GM12891 (cell line): Measurements from ENCODE around the gene ASIC1.

Source experiments
- DNase-seq: peaks from one replicate; pipeline ENCODE4 v3.0.0; 2011; ENCODE audit warnings: low spot score; ENCODE audit not compliant: insufficient read length
- FAIRE-seq: peaks from 2 replicates; lab custom pipeline; 2011; peaks lifted over from hg19 to GRCh38; lab: Jason Lieb, UNC
- PAX5 ChIP-seq: IDR thresholded peaks from 2 replicates; pipeline ENCODE4 v1.6.1; 2011; ENCODE audit warnings: low read length, moderate library complexity, mild to moderate bottlenecking; ENCODE audit not compliant: insufficient read depth, severe bottlenecking
- POLR2A ChIP-seq: IDR thresholded peaks from 2 replicates; pipeline ENCODE4 v1.6.1; 2011; ENCODE audit warnings: low read depth, low read length, control low read depth
- POLR2AphosphoS5 ChIP-seq: IDR thresholded peaks from 2 replicates; pipeline ENCODE4 v1.6.1; 2011; ENCODE audit warnings: low read depth, low read length, control low read depth
- POU2F2 ChIP-seq: IDR thresholded peaks from 2 replicates; pipeline ENCODE4 v1.6.1; 2011; ENCODE audit warnings: low read depth, mild to moderate bottlenecking, control low read depth, low read length, moderate library complexity
- SPI1 ChIP-seq: IDR thresholded peaks from 2 replicates; pipeline ENCODE4 v1.6.1; 2011; ENCODE audit warnings: low read depth, low read length, control low read depth
- TAF1 ChIP-seq: IDR thresholded peaks from 2 replicates; pipeline ENCODE4 v1.6.1; 2011; ENCODE audit warnings: low read depth, low read length, control low read depth

Gene ASIC1

DNA sequence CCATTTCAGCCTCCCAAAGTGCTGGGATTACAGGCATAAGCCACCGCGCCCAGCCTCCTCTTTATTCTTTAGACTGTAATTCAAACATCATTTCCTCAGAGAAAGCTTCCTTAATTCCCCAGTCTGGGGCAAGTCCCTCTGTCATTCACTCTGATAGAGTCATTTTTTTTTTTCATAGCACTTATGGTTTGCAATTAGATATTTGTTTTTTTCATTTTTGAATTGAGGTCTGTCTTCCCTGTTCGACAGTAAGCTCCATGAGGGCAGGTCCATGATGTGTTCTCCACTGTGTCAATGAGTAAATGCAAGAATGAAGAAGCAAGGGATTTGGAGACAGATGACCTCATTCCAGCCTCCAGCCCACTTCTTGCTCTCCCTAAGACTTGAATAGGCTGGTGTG lies 12.1 kb downstream of the ASIC1 start:
- DNase-seq, result no peak
- TF ChIP-seq POU2F2 (no peak), POLR2A (no peak), SPI1 (no peak), PAX5 (no peak), POLR2AphosphoS5 (no peak), TAF1 (no peak)
- no peak for FAIRE-seq

GRCh38 chr12:50070314-50071060 lies 13.1 kb downstream of the ASIC1 start:
- FAIRE-seq (peak; percentile 80), DNase-seq (peak; percentile 56)
- TF ChIP-seq POLR2A (no peak), TAF1 (no peak), SPI1 (0 out of 2 replicates have a peak, but pooled peaks have one; percentile 34), POLR2AphosphoS5 (no peak)

- TF ChIP-seq TAF1 (no peak), PAX5 (no peak), POU2F2 (no peak)
- no peak for DNase-seq
- FAIRE-seq, result no peak
Measured at GRCh38 chr12:50072198-50072907, 15.0 kb downstream of the ASIC1 start.

DNA sequence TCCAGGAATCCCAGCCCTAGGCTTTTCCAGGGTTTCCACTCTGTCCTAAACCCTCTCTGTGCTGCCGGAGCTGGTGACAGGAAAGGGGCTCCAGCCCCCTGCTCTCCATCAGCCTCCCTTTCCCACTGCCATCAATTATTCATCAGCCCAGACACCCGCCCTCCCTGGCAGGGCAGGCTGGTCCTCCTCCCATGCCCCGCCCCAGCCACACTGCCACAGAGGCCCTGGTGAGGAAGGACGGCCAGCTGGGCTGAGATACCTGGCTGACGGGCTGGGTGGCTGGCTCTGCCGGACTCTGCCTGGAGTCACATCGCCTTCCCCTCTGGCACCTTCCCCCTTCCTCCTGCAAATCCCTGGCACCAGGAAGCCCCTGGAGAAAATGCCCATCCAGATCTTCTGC lies 15.8 kb downstream of the ASIC1 start:
- DNase-seq (no peak), FAIRE-seq (no peak)
- TF ChIP-seq POLR2A (no peak), POLR2AphosphoS5 (no peak), POU2F2 (no peak), PAX5 (no peak), TAF1 (no peak), SPI1 (no peak)

GRCh38 chr12:50073712-50074111 lies 16.3 kb downstream of the ASIC1 start:
- TF ChIP-seq SPI1, result no peak
- no peak for TF ChIP-seq PAX5
- no peak for TF ChIP-seq POLR2A
- no peak for DNase-seq
- no peak for FAIRE-seq

GRCh38 chr12:50074936-50075807 lies 17.8 kb downstream of the ASIC1 start:
- FAIRE-seq (peak; percentile 90), DNase-seq (peak; percentile 85)
- no peak for TF ChIP-seq POU2F2
- no peak for TF ChIP-seq SPI1
- no peak for TF ChIP-seq TAF1
- no peak for TF ChIP-seq PAX5
- no peak for TF ChIP-seq POLR2AphosphoS5

GRCh38 chr12:50075808-50076170 lies 18.4 kb downstream of the ASIC1 start:
- DNase-seq (no peak), FAIRE-seq (no peak)
- TF ChIP-seq POLR2A, result no peak
- TF ChIP-seq POU2F2, result no peak
- TF ChIP-seq TAF1, result no peak
- no peak for TF ChIP-seq SPI1

DNA sequence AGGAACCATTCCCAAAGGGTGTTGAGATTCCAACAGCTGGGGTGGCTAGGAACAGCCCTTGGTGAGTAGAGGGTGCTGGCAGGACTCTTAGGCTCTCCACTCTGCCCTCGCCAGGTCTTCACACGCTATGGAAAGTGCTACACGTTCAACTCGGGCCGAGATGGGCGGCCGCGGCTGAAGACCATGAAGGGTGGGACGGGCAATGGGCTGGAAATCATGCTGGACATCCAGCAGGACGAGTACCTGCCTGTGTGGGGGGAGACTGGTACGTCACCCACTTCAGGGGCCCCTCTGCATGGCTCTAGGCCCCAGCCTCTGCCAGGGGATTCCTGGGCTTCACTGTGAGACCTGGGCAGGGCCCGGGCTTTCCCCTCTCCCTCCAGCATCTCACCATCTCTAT lies 19.7 kb downstream of the ASIC1 start:
- DNase-seq (no peak), FAIRE-seq (no peak)
- TF ChIP-seq SPI1 (no peak), POU2F2 (no peak), PAX5 (no peak), POLR2A (no peak), TAF1 (no peak), POLR2AphosphoS5 (no peak)

DNA sequence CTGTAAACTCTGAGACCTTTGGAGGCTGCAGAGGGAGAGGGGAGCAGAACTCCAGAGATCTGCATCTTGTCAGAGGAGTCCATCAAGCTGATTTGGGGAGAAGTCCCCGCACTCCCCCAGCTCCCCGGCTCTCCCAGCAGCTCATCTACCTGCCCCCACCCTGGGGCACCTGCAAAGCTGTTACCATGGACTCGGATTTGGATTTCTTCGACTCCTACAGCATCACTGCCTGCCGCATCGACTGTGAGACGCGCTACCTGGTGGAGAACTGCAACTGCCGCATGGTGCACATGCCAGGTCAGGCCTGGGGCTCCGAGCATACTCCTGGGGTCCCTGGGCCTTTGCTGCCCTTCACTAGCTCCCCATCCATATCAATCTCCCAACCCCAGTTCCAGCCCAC lies 20.9 kb downstream of the ASIC1 start:
- DNase-seq, result no peak
- TF ChIP-seq PAX5, result no peak
- no peak for TF ChIP-seq SPI1
- no peak for TF ChIP-seq POLR2A
- TF ChIP-seq POU2F2, result no peak
- TF ChIP-seq POLR2AphosphoS5, result no peak
- no peak for TF ChIP-seq TAF1
- FAIRE-seq, result no peak
